Neuronal stem cell (in vitro differentiated cells): ENCODE results near the gene MXRA8.

Source experiments
- DNase-seq: peaks from one replicate; pipeline ENCODE4 v3.0.0-alpha.2; 2013; ENCODE audit warnings: low spot score
- H2AFZ ChIP-seq: one replicate; pipeline ENCODE4 v1.6.1; 2013; ENCODE audit warnings: mild to moderate bottlenecking, low read length, inconsistent platforms
- H2AK5ac ChIP-seq: 2 replicates; pipeline ENCODE4 v1.6.1; 2013; ENCODE audit warnings: low read depth, mild to moderate bottlenecking, inconsistent platforms, low read length, moderate library complexity, mixed read lengths
- H2BK120ac ChIP-seq: 2 replicates; pipeline ENCODE4 v1.6.1; 2013; ENCODE audit warnings: low read depth, mild to moderate bottlenecking, inconsistent platforms, low read length, moderate library complexity, mixed read lengths
- H2BK12ac ChIP-seq: one replicate; pipeline ENCODE4 v1.6.1; 2013; ENCODE audit warnings: low read length, inconsistent platforms
- H2BK15ac ChIP-seq: 2 replicates; pipeline ENCODE4 v1.6.1; 2013; ENCODE audit warnings: mild to moderate bottlenecking, low read length, inconsistent platforms, mixed read lengths
- H2BK5ac ChIP-seq: one replicate; pipeline ENCODE4 v1.6.1; 2013; ENCODE audit warnings: inconsistent platforms, mild to moderate bottlenecking, low read length, moderate library complexity
- H3K14ac ChIP-seq: one replicate; pipeline ENCODE4 v1.6.1; 2013; ENCODE audit warnings: low read length, inconsistent platforms
- H3K18ac ChIP-seq: 2 replicates; pipeline ENCODE4 v1.6.1; 2013; ENCODE audit warnings: low read length, inconsistent platforms
- H3K23ac ChIP-seq: 2 replicates; pipeline ENCODE4 v1.6.1; 2013; ENCODE audit warnings: low read depth, mild to moderate bottlenecking, mixed read lengths, low read length, inconsistent platforms; ENCODE audit not compliant: poor library complexity
- H3K27ac ChIP-seq: replicated peaks from 3 replicates; pipeline ENCODE4 v1.5.1; 2013; ENCODE audit warnings: low read length, inconsistent platforms
- H3K27me3 ChIP-seq, 3 experiments: 2 replicates each; pipeline ENCODE4 v1.6.1; 2013; ENCODE audit warnings: low read length in 3 of 3, mild to moderate bottlenecking in 2 of 3, inconsistent platforms in 1 of 3, low read depth in 1 of 3, mixed read lengths in 1 of 3, moderate library complexity in 1 of 3; ENCODE audit not compliant: control insufficient read depth in 3 of 3, insufficient read depth in 3 of 3
- H3K36me3 ChIP-seq, 2 donors: replicated peaks in 1 of 2; 2 replicates each; pipeline ENCODE4 v1.6.1; 2013; ENCODE audit warnings: low read length in 2 of 2; ENCODE audit not compliant: control insufficient read depth in 2 of 2, insufficient read depth in 2 of 2
- H3K4ac ChIP-seq: 2 replicates; pipeline ENCODE4 v1.6.1; 2013; ENCODE audit warnings: inconsistent platforms, mild to moderate bottlenecking, low read length, moderate library complexity
- H3K4me1 ChIP-seq, 2 donors: 1 replicate in 1 of 2; 2 replicates in 1 of 2; pipeline ENCODE4 v1.6.1; 2013; ENCODE audit warnings: low read length in 2 of 2, low read depth in 1 of 2; ENCODE audit not compliant: control insufficient read depth in 2 of 2, insufficient read depth in 1 of 2
- H3K4me2 ChIP-seq: one replicate; pipeline ENCODE4 v1.6.1; 2013; ENCODE audit warnings: mild to moderate bottlenecking, low read length, inconsistent platforms; ENCODE audit not compliant: insufficient read depth, poor library complexity, severe bottlenecking
- H3K4me3 ChIP-seq, 2 donors: 2 replicates each; pipeline ENCODE4 v1.5.1; 2013; ENCODE audit warnings: low read length in 2 of 2, mild to moderate bottlenecking in 2 of 2, inconsistent platforms in 1 of 2, moderate library complexity in 1 of 2
- H3K79me1 ChIP-seq: one replicate; pipeline ENCODE4 v1.6.1; 2013; ENCODE audit warnings: low read depth, mild to moderate bottlenecking, inconsistent platforms, low read length, moderate library complexity
- H3K9ac ChIP-seq: one replicate; pipeline ENCODE4 v1.6.1; 2013; ENCODE audit warnings: mild to moderate bottlenecking, low read depth, low read length, inconsistent platforms; ENCODE audit not compliant: poor library complexity
- H3K9me3 ChIP-seq, 2 donors: replicated peaks in 1 of 2; 2 replicates each; pipeline versions ENCODE3 to v1.6.1; 2013; ENCODE audit warnings: low read length in 2 of 2, mild to moderate bottlenecking in 2 of 2, inconsistent platforms in 1 of 2, low read depth in 1 of 2, mixed read lengths in 1 of 2, moderate library complexity in 1 of 2; ENCODE audit not compliant: control insufficient read depth in 2 of 2, insufficient read depth in 1 of 2
- H4K8ac ChIP-seq: one replicate; pipeline ENCODE4 v1.6.1; 2013; ENCODE audit warnings: low read depth, mild to moderate bottlenecking, inconsistent platforms, low read length, moderate library complexity
- H4K91ac ChIP-seq: one replicate; pipeline ENCODE4 v1.6.1; 2013; ENCODE audit warnings: low read length, low read depth, mild to moderate bottlenecking, inconsistent platforms; ENCODE audit not compliant: poor library complexity
- WGBS, 2 donors: extraction: QIAGEN DNeasy Blood & Tissue Kit; methylation state at CpG; one replicate each; pipeline ENCODE4 v1.1.7; 2013; ENCODE audit warnings: missing lambda C conversion rate in 2 of 2, mixed read lengths in 1 of 2; ENCODE audit not compliant: insufficient read length in 2 of 2, insufficient replicate concordance in 1 of 2; ENCODE audit errors: extremely low coverage in 2 of 2; 5-methylcytosine and 5-hydroxymethylcytosine counted together

MXRA8 gene

GRCh38 chr1:1325288-1326074 is 32.9 kb downstream of the MXRA8 start:
- Histone ChIP-seq H3K4me3 (peak overlapping the region; percentile 90 to 97), H3K4me1 (peaks cover 18% of the 10 kb centered on the region in 2 donors), H3K27me3 (peaks cover 0 to 2% (median 0%) of the 10 kb centered on the region in 3 experiments), H3K36me3 (peaks cover 22 to 54% of the 10 kb centered on the region in 2 donors), H3K14ac (no peak overlapping the region), H3K18ac (peak overlapping the region; percentile 92), H2AFZ (peak overlapping the region; percentile 93), H2AK5ac (peak overlapping the region; percentile 95), H3K27ac (no peak overlapping the region), H2BK15ac (no peak overlapping the region), H3K9ac (peak overlapping the region; percentile 97), H3K79me1 (peaks cover 50% of the 10 kb centered on the region), H4K8ac (peak overlapping the region; percentile 23), H2BK12ac (peak overlapping the region; percentile 16), H2BK120ac (peak overlapping the region; percentile 72), H3K9me3 (peaks cover 0 to 9% of the 10 kb centered on the region in 2 donors), H3K23ac (peak overlapping the region; percentile 89), H2BK5ac (peak overlapping the region; percentile 94), H3K4me2 (peak overlapping the region; percentile 98), H3K4ac (peak overlapping the region; percentile 76), H4K91ac (no peak overlapping the region)
- no peak for DNase-seq
- WGBS, 2 donors: no CpG with 5 or more reads among the region's 16 CpGs

GRCh38 chr1:1324524-1325287 is 33.6 kb downstream of the MXRA8 start, which contains the start of the genes CPTP and INTS11:
CPTP (plus strand) TSS chr1:1324802; CDS start chr1:1326911, 2,109 bp downstream.
INTS11 (minus strand) TSS chr1:1324660; CDS start chr1:1324608, 52 bp downstream.
- Histone ChIP-seq H3K4me1 (peaks cover 14 to 16% of the 10 kb centered on the region in 2 donors), H4K8ac (peak within 1 kb of the TSS; percentile 23)
- no CpG with 5 or more reads among the region's 84 CpGs for whole genome bisulfite sequencing, 2 donors

GRCh38 chr1:1324084-1324523 is 34.3 kb downstream of the MXRA8 start:
- no CpG with 5 or more reads among the region's 41 CpGs for WGBS, 2 donors
- no peak overlapping the region for H3K27ac ChIP-seq
- H3K9me3 ChIP-seq: no peaks in the 10 kb centered on the region
- no peak overlapping the region for H2BK12ac ChIP-seq
- H4K91ac ChIP-seq: no peak overlapping the region
- H3K27me3 ChIP-seq: no peaks in the 10 kb centered on the region
- no peak overlapping the region for H2BK5ac ChIP-seq
- DNase-seq: no peak
- H4K8ac ChIP-seq: no peak overlapping the region
- peak overlapping the region; percentile 97 for H3K9ac ChIP-seq
- H2BK15ac ChIP-seq: peak overlapping the region; percentile 89
- H3K4ac ChIP-seq: no peak overlapping the region
- H3K14ac ChIP-seq: peak overlapping the region; percentile 94
- peak overlapping the region; percentile 59 for H3K18ac ChIP-seq
- no peak overlapping the region for H2BK120ac ChIP-seq
- peaks cover 56% of the 10 kb centered on the region for H3K79me1 ChIP-seq
- H3K23ac ChIP-seq: peak overlapping the region; percentile 91
- peak overlapping the region; percentile 99 for H2AK5ac ChIP-seq
- peaks cover 10 to 16% of the 10 kb centered on the region in 2 donors for H3K4me1 ChIP-seq
- H3K36me3 ChIP-seq: peaks cover 23 to 66% of the 10 kb centered on the region in 2 donors
- peak overlapping the region; percentile 66 for H3K4me2 ChIP-seq
- peak overlapping the region; percentile 97 to 99 for H3K4me3 ChIP-seq
- H2AFZ ChIP-seq: peak overlapping the region; percentile 93

More at GRCh38 chr1:1324524-1325287, 33.6 kb downstream of the MXRA8 start, which contains the start of the genes CPTP and INTS11:
- Histone ChIP-seq H2BK5ac (peak within 1 kb of the TSS; percentile 94), H4K91ac (no peak within 1 kb of the TSS), H2BK12ac (peak within 1 kb of the TSS; percentile 16), H3K9ac (peak within 1 kb of the TSS; percentile 97), H2AFZ (peak within 1 kb of the TSS; percentile 93), H3K9me3 (peaks cover 0 to 4% of the 10 kb centered on the region in 2 donors), H3K4me2 (peak within 1 kb of the TSS; percentile 98), H3K4ac (peak within 1 kb of the TSS; percentile 76), H3K23ac (peak within 1 kb of the TSS; percentile 91), H3K27ac (no peak within 1 kb of the TSS), H3K4me3 (peak within 1 kb of the TSS; percentile 97 to 99), H3K27me3 (peaks cover 0 to 2% (median 0%) of the 10 kb centered on the region in 3 experiments), H2BK120ac (peak within 1 kb of the TSS; percentile 72), H3K79me1 (peaks cover 54% of the 10 kb centered on the region), H3K14ac (peak within 1 kb of the TSS; percentile 94), H3K18ac (peak within 1 kb of the TSS; percentile 92), H2AK5ac (peak within 1 kb of the TSS; percentile 99), H3K36me3 (peaks cover 22 to 62% of the 10 kb centered on the region in 2 donors), H2BK15ac (peak within 1 kb of the TSS; percentile 89)
- peak; percentile 89 for DNase-seq
